Muscle of leg (tissue), 11 donors: ENCODE data around the gene ZNF324. TPM values are rescaled to one million over a fixed set of nuclear protein-coding genes. Genes with fewer than 3 reads are reported as not detected.

Experiments
- DNase-seq: peaks from one replicate; pipeline ENCODE4 v3.0.0; 2013
- H3K27ac ChIP-seq: one replicate; pipeline ENCODE4 v1.5.1; 2013; ENCODE audit warnings: mild to moderate bottlenecking, low read length, control low read depth
- H3K27me3 ChIP-seq: one replicate; pipeline ENCODE4 v1.6.1; 2013; ENCODE audit warnings: low read length; ENCODE audit not compliant: control insufficient read depth, insufficient read depth
- H3K36me3 ChIP-seq: one replicate; pipeline ENCODE4 v1.6.1; 2013; ENCODE audit warnings: low read length; ENCODE audit not compliant: control insufficient read depth, insufficient read depth
- H3K4me1 ChIP-seq: one replicate; pipeline ENCODE4 v1.6.1; 2013; ENCODE audit warnings: low read length; ENCODE audit not compliant: control insufficient read depth, insufficient read depth
- H3K4me3 ChIP-seq: one replicate; pipeline ENCODE4 v1.5.1; 2013; ENCODE audit warnings: low read length, control low read depth
- H3K9me3 ChIP-seq: replicated peaks from 2 replicates; pipeline ENCODE4 v1.6.1; 2013; ENCODE audit warnings: low read depth, low read length; ENCODE audit not compliant: control insufficient read depth
- WGBS: methylation state at CpG from one replicate; pipeline ENCODE4 v1.1.5; 2013; ENCODE audit warnings: missing lambda C conversion rate; ENCODE audit not compliant: insufficient coverage; 5-methylcytosine and 5-hydroxymethylcytosine counted together
- polyA plus RNA-seq, 8 donors: library from polyadenylated mRNA; unstranded; fragments of 120-200 nt; gene quantifications; one replicate each; pipeline versions ENCODE4 v1.2.1 to v1.2.3, GENCODE V29; 2013; ENCODE audit warnings: inconsistent platforms in 1 of 8, low replicate concordance in 1 of 8; ENCODE audit not compliant: insufficient read length in 8 of 8, insufficient read depth in 1 of 8
- total RNA-seq: library from RNA; stranded (reverse); fragments of 120-200 nt; gene quantifications from one replicate; pipeline ENCODE4 v1.2.4, GENCODE V29; 2013

The ZNF324 gene
- total and polyA plus RNA-seq, 9 donors, result 4.8 to 7.3 (median 6.0) TPM

DNA sequence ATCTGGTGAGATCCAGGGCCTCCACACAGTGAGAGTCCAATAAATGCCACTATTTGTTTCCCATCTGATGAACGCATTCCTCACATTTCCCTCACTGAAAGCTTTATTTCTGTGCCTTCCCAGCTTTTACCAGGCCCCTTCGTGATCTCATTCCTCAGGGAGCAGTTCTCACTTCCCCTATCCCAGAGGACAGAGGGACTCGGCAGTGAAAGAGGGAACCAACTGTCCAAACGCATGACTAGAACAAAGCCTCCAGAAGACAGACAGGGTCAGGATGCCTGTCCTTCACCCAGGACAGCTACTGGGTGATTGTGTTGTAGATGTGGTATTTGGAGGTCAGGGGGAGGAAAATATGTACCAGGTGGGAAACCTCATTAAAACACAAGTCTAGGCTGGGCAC, 54.8 kb downstream of the ZNF324 start:
- H3K36me3 ChIP-seq, result peaks cover 7% of the 10 kb centered on the region
- peaks cover 21% of the 10 kb centered on the region for H3K4me1 ChIP-seq
- H3K4me3 ChIP-seq, result no peak overlapping the region
- no peak overlapping the region for H3K27ac ChIP-seq
- no peaks in the 10 kb centered on the region for H3K9me3 ChIP-seq
- no peak for DNase-seq
- WGBS, result 49% methylated on average over 4 of the region's 4 CpGs
- no peaks in the 10 kb centered on the region for H3K27me3 ChIP-seq

GRCh38 chr19:58522709-58523108, 55.8 kb downstream of the ZNF324 start:
- no peak overlapping the region for H3K4me3 ChIP-seq
- H3K36me3 ChIP-seq, result no peaks in the 10 kb centered on the region
- 76% methylated on average over 2 of the region's 3 CpGs for WGBS
- no peaks in the 10 kb centered on the region for H3K9me3 ChIP-seq
- H3K4me1 ChIP-seq, result peaks cover 21% of the 10 kb centered on the region
- H3K27ac ChIP-seq, result no peak overlapping the region
- no peak for DNase-seq
- no peaks in the 10 kb centered on the region for H3K27me3 ChIP-seq

Other genes starting within 250 kb of the ZNF324 start
- gene ZNF544, start 238.2 kb upstream of the ZNF324 start, total RNA-seq, result 24.2 TPM
- gene ZNF544, start 238.2 kb upstream of the ZNF324 start, polyA plus RNA-seq, result 10 to 100 TPM; 13.2 to 22.6 (median 15.7) TPM
- gene ZNF8, start 188.1 kb upstream of the ZNF324 start, total RNA-seq, result 5.7 TPM
- gene ZNF8, start 188.1 kb upstream of the ZNF324 start, polyA plus RNA-seq, result 1 to 10 TPM; 2.6 to 5.9 (median 4.4) TPM
- gene ERVK3-1, start 161.7 kb upstream of the ZNF324 start, total RNA-seq, result 30.5 TPM
- 10 to 100 TPM; 28.8 to 37.1 (median 32.4) TPM for gene ERVK3-1, start 161.7 kb upstream of the ZNF324 start, polyA plus RNA-seq
- gene ZSCAN22, start 140.1 kb upstream of the ZNF324 start, total RNA-seq, result 2.7 TPM
- gene ZSCAN22, start 140.1 kb upstream of the ZNF324 start, polyA plus RNA-seq, result 1 to 10 TPM; 2.4 to 3.4 (median 3.2) TPM
- gene A1BG, start 113.6 kb upstream of the ZNF324 start, total RNA-seq, result 10.8 TPM
- gene A1BG, start 113.6 kb upstream of the ZNF324 start, polyA plus RNA-seq, result 1 to 10 TPM; 2.4 to 5.0 (median 4.2) TPM
- 2.2 TPM for gene ZNF497, start 104.3 kb upstream of the ZNF324 start, total RNA-seq
- gene ZNF497, start 104.3 kb upstream of the ZNF324 start, polyA plus RNA-seq, result 1 to 10 TPM; 1.8 to 3.2 (median 2.7) TPM
- gene ZNF837, start 86.0 kb upstream of the ZNF324 start, total RNA-seq, result 1.0 TPM
- gene ZNF837, start 86.0 kb upstream of the ZNF324 start, polyA plus RNA-seq, result 1 to 10 TPM; 1.1 to 2.3 (median 1.8) TPM
- gene RPS5, start 79.8 kb upstream of the ZNF324 start, total RNA-seq, result 2,401 TPM
- gene RPS5, start 79.8 kb upstream of the ZNF324 start, polyA plus RNA-seq, result 1,000 to 10,000 TPM; 1,523 to 1,956 (median 1,735) TPM
- not detected for gene RNF225, start 71.4 kb upstream of the ZNF324 start, total RNA-seq
- gene RNF225, start 71.4 kb upstream of the ZNF324 start, polyA plus RNA-seq, result under 1 TPM in 1 of 8 donors, not detected in 7; 0.20 TPM
- gene ZNF584, start 58.4 kb upstream of the ZNF324 start, total RNA-seq, result 7.9 TPM
- gene ZNF584, start 58.4 kb upstream of the ZNF324 start, polyA plus RNA-seq, result 1 to 10 TPM; 4.7 to 7.8 (median 6.2) TPM
- 9.5 TPM for gene ZNF132, start 26.9 kb upstream of the ZNF324 start, total RNA-seq
- 1 to 10 TPM; 3.0 to 5.6 (median 4.7) TPM for gene ZNF132, start 26.9 kb upstream of the ZNF324 start, polyA plus RNA-seq
- 5.7 TPM for gene ZNF324B, start 15.5 kb upstream of the ZNF324 start, total RNA-seq
- 1 to 10 TPM; 2.7 to 4.7 (median 3.9) TPM for gene ZNF324B, start 15.5 kb upstream of the ZNF324 start, polyA plus RNA-seq
- gene ZNF446, start 9.3 kb downstream of the ZNF324 start, total RNA-seq, result 7.8 TPM
- gene ZNF446, start 9.3 kb downstream of the ZNF324 start, polyA plus RNA-seq, result 1 to 10 TPM; 6.5 to 9.8 (median 7.8) TPM
- gene SLC27A5, start 44.9 kb downstream of the ZNF324 start, total RNA-seq, result 5.7 TPM
- gene SLC27A5, start 44.9 kb downstream of the ZNF324 start, polyA plus RNA-seq, result 1 to 10 TPM; 2.5 to 4.6 (median 3.9) TPM
- 3.0 TPM for gene ZBTB45, start 52.7 kb downstream of the ZNF324 start, total RNA-seq
- gene ZBTB45, start 52.7 kb downstream of the ZNF324 start, polyA plus RNA-seq, result 10 to 100 TPM in 6 of 8 donors, 1 to 10 TPM in 2; 9.2 to 12.4 (median 10.5) TPM
- gene TRIM28, start 77.0 kb downstream of the ZNF324 start, total RNA-seq, result 213 TPM
- 100 to 1,000 TPM; 297 to 466 (median 390) TPM for gene TRIM28, start 77.0 kb downstream of the ZNF324 start, polyA plus RNA-seq
- gene CHMP2A, start 88.0 kb downstream of the ZNF324 start, total RNA-seq, result 60.8 TPM
- gene CHMP2A, start 88.0 kb downstream of the ZNF324 start, polyA plus RNA-seq, result 10 to 100 TPM; 71.0 to 83.3 (median 77.3) TPM
- 30.6 TPM for gene UBE2M, start 91.5 kb downstream of the ZNF324 start, total RNA-seq
- gene UBE2M, start 91.5 kb downstream of the ZNF324 start, polyA plus RNA-seq, result 10 to 100 TPM; 65.3 to 71.8 (median 67.3) TPM
- 10.3 TPM for gene MZF1, start 106.3 kb downstream of the ZNF324 start, total RNA-seq
- gene MZF1, start 106.3 kb downstream of the ZNF324 start, polyA plus RNA-seq, result 10 to 100 TPM in 7 of 8 donors, 1 to 10 TPM in 1; 8.1 to 21.4 (median 17.4) TPM